Measurements from ENCODE around the gene CDH23. TPM values are rescaled to one million over a fixed set of nuclear protein-coding genes. Genes with fewer than 3 reads are reported as not detected.

The CDH23 gene
- total and polyA plus RNA-seq, 9 of the 15 experiments (the other 6 are each of a cell fraction or from before 2014, with no cell fraction given) = 0.18 to 1.2 (median 0.47) TPM

- no TSS peak for BruUV-seq (replicated peaks)
These were observed 142.9 kb downstream of the CDH23 start for GRCh38 chr10:71539442-71540118.

More at GRCh38 chr10:71539442-71540118, 142.9 kb downstream of the CDH23 start:
- Histone ChIP-seq H3K9me3 (replicated peaks; ENCODE audit: control insufficient read depth, insufficient read depth, low read depth, low read length) (no peaks in the 10 kb centered on the region), H3K4me1 (replicated peaks in 1 of 2; ENCODE audit: control insufficient read depth in 2 of 2, insufficient read depth in 2 of 2, low read length in 2 of 2) (peaks cover 2 to 23% of the 10 kb centered on the region in 2 experiments; a peak in 4 of 5 replicates), H3K27me3 (ENCODE audit: control insufficient read depth in 2 of 2, insufficient read depth in 2 of 2, low read length in 2 of 2) (peaks cover 10 to 78% of the 10 kb centered on the region in 2 experiments; a peak in 4 of 5 replicates), H3K4me2 (ENCODE audit: insufficient read depth, low read length) (no peak overlapping the region), H2AFZ (ENCODE audit: low read depth, low read length) (no peak overlapping the region), H3K9me1 (ENCODE audit: control insufficient read depth, insufficient read depth, low read length) (no peaks in the 10 kb centered on the region), H4K20me1 (replicated peaks; ENCODE audit: control insufficient read depth, insufficient read depth, low read length) (0 out of 2 replicates have a peak, but pooled peaks cover 4% of the 10 kb centered on the region), H3K9ac (ENCODE audit: insufficient read depth in 1 of 2, low read depth in 2 of 2, low read length in 2 of 2) (no peak overlapping the region), H3K4me3 (no peak overlapping the region), H3K36me3 (ENCODE audit: control insufficient read depth, insufficient read depth, low read length) (no peaks in the 10 kb centered on the region), H3K79me2 (ENCODE audit: control insufficient read depth, insufficient read depth, low read length) (no peaks in the 10 kb centered on the region), H3K27ac (ENCODE audit: extremely low read depth, low read depth, low read length) (no peak overlapping the region)
- ChIA-PET POLR2A (interaction anchor here (0.6 kb wide), 1 partner anchor 24 kb away, joined by 4 read pairs; no protein-coding TSS in a partner anchor), CTCF (ENCODE audit: low intra/inter-chr PET ratio) (no interaction called here)
- WGBS (ENCODE audit: insufficient coverage, low coverage, missing lambda C conversion rate) = 0% methylated on average over 3 of the region's 3 CpGs
- intact Hi-C loops (cut with micrococcal nuclease) = no loop called here
- FAIRE-seq (no peak), ATAC-seq (no peak), DNase-seq (ENCODE audit: extremely low read depth in 1 of 4, low spot score in 3 of 4) (no peak)
- peak; percentile 60; the same call in 1 of the 2 replicates for TF ChIP-seq ZBTB26 (CRISPR knock-in tag; IDR thresholded peaks at IDR 0.05)
- TF ChIP-seq, protein P1, sequence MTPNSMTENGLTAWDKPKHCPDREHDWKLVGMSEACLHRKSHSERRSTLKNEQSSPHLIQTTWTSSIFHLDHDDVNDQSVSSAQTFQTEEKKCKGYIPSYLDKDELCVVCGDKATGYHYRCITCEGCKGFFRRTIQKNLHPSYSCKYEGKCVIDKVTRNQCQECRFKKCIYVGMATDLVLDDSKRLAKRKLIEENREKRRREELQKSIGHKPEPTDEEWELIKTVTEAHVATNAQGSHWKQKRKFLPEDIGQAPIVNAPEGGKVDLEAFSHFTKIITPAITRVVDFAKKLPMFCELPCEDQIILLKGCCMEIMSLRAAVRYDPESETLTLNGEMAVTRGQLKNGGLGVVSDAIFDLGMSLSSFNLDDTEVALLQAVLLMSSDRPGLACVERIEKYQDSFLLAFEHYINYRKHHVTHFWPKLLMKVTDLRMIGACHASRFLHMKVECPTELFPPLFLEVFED (CRISPR knock-in tag; conservative IDR thresholded peaks at IDR 0.05) = peak; percentile 81; the same call in 1 of the 2 replicates
- TF ChIP-seq MCM7 (IDR thresholded peaks at IDR 0.05) = 0 out of 4 replicates have a peak, but pooled peaks have one; percentile 57 to 69
- TF ChIP-seq SRSF3 (IDR thresholded peaks at IDR 0.05; ENCODE audit: insufficient read depth, low read length) = no peak
- TF ChIP-seq ELF4 (CRISPR knock-in tag; IDR thresholded peaks at IDR 0.05) = 0 out of 2 replicates have a peak, but pooled peaks have one; percentile 21
- no peak for TF ChIP-seq STAG1 (CRISPR knock-in tag; IDR thresholded peaks at IDR 0.05; ENCODE audit: borderline replicate concordance)
- peak; percentile 73; the same call in 1 of the 2 replicates for TF ChIP-seq OTX1 (CRISPR knock-in tag; IDR thresholded peaks at IDR 0.05)
- no peak for TF ChIP-seq E2F3 (CRISPR knock-in tag; IDR thresholded peaks at IDR 0.05)
- no peak for TF ChIP-seq MTF1 (CRISPR knock-in tag; IDR thresholded peaks at IDR 0.05; ENCODE audit: borderline replicate concordance)
- no peak for TF ChIP-seq DNMT1 (IDR thresholded peaks at IDR 0.05)
- no peak for TF ChIP-seq ZNF134 (CRISPR knock-in tag; conservative IDR thresholded peaks at IDR 0.05)
- 0 out of 2 replicates have a peak, but pooled peaks have one; percentile 5 for TF ChIP-seq MCM3 (IDR thresholded peaks at IDR 0.05)
- TF ChIP-seq ZNF696 (CRISPR knock-in tag; conservative IDR thresholded peaks at IDR 0.05) = no peak
- no peak for TF ChIP-seq ERF (CRISPR knock-in tag; IDR thresholded peaks at IDR 0.05)
- no peak for TF ChIP-seq CSDE1 (IDR thresholded peaks at IDR 0.05)
- TF ChIP-seq, protein P2, sequence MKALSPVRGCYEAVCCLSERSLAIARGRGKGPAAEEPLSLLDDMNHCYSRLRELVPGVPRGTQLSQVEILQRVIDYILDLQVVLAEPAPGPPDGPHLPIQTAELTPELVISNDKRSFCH (CRISPR knock-in tag; IDR thresholded peaks at IDR 0.05) = no peak
- TF ChIP-seq, protein P2 (tag; IDR thresholded peaks at IDR 0.05) = no peak
- TF ChIP-seq HBP1 (CRISPR knock-in tag; IDR thresholded peaks at IDR 0.05) = 0 out of 2 replicates have a peak, but pooled peaks have one; percentile 67
- in situ Hi-C loops (cut with MboI) = no loop called here
